SK-N-SH treated with all-trans-retinoic acid at 6 μM for 48 hours (cell line): ENCODE data around the gene ADRA2C.

Experiments used
- GLIS3 ChIP-seq: fragments of 250-450 bp; sonication (Bioruptor Pico); IDR thresholded peaks from 2 replicates; pipeline ENCODE4 v1.5.0; 2020; ENCODE audit warnings: mild to moderate bottlenecking, moderate library complexity
- OSR1 ChIP-seq: fragments of 250-450 bp; sonication (Bioruptor Pico); IDR thresholded peaks from 2 replicates; pipeline ENCODE4 v1.8.0; 2022; ENCODE audit warnings: moderate library complexity, mild to moderate bottlenecking, inconsistent platforms
- ZFP3 ChIP-seq: fragments of 250-450 bp; sonication (Bioruptor Pico); IDR thresholded peaks from 2 replicates; pipeline ENCODE4 v1.5.0; 2020; ENCODE audit warnings: mild to moderate bottlenecking, moderate library complexity
- ZFP30 ChIP-seq: fragments of 450-650 bp; formaldehyde crosslinking; IDR thresholded peaks from 2 replicates; pipeline ENCODE4 v1.5.0; 2022; ENCODE audit warnings: mild to moderate bottlenecking, moderate library complexity

DNA sequence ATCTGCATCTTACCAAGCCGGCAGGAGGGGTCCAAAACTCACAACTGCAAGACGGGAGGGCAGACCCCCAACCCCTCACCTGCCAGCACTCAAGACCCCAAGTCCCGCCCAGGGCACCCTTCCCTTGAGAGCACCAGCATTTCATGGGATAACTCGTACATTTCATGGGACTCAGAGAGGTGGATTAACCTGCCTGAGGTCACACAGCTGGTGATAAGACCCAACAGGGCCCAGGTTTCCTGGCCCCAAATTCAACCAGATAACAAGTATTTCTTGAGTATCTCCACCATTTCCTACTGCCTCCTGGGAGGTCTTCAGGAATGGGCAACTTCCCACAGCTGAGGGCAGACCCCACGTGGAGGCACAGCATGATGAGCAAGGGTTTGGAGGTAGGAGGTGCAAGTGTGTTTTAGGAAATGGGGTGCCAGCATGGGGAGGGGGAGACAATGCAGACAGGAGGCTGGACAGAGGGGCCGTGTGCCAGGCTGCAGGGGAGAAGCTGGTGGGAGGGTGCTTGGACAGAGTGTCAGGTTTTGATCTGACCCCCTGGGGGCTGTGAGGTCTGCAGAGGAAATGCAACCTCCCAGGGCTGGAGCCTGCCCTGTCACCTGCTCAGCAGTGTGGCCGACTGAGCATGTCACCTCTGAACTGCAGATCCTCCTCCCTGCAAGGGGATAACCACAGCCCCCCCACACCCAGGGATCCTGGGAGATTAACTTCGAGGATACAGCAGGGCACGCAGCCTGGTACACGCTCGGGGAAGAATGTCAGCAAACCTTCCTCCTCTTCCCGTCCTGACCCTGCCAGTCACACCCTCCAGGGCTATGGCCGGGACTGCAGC, 4.4 kb downstream of the ADRA2C start:
- TF ChIP-seq OSR1 (CRISPR knock-in tag) (no peak), ZFP3 (CRISPR knock-in tag) (no peak), ZFP30 (CRISPR knock-in tag) (no peak), GLIS3 (CRISPR knock-in tag) (no peak)
